Upper lobe of left lung (tissue), 6 donors: Measurements from ENCODE around the gene NF1. TPM values are rescaled to one million over a fixed set of nuclear protein-coding genes. Genes with fewer than 3 reads are reported as not detected.

Source experiments
- ATAC-seq, 2 donors: fragments of 200-7000 bp; cut with Tn5 transposase; one replicate each; pipeline ENCODE4 v1.9.1; 2022; ENCODE audit warnings: mild to moderate bottlenecking in 2 of 2, moderate library complexity in 2 of 2; ENCODE audit not compliant: low FRiP score in 2 of 2
- DNase-seq, 2 donors: peaks; one replicate each; pipeline ENCODE4 v3.0.0-alpha.2; 2019 to 2020
- H3K27ac ChIP-seq, 4 donors: fragments of 200-600 bp; sonication (generic); one replicate each; pipeline ENCODE4 v1.5.1; 2016 to 2019
- H3K27me3 ChIP-seq, 4 donors: fragments of 200-600 bp; sonication (generic); one replicate each; pipeline ENCODE4 v1.5.1; 2017 to 2019
- H3K36me3 ChIP-seq, 4 donors: fragments of 200-600 bp; sonication (generic); one replicate each; pipeline ENCODE4 v1.5.1; 2016 to 2019
- H3K4me1 ChIP-seq, 4 donors: fragments of 200-600 bp; sonication (generic); one replicate each; pipeline ENCODE4 v1.5.1; 2018 to 2019
- H3K4me3 ChIP-seq, 4 donors: fragments of 200-600 bp; sonication (generic); one replicate each; pipeline ENCODE4 v1.5.1; 2017 to 2019; ENCODE audit warnings: mild to moderate bottlenecking in 2 of 4, moderate library complexity in 1 of 4
- H3K9me3 ChIP-seq, 4 donors: fragments of 200-600 bp; sonication (generic); one replicate each; pipeline ENCODE4 v1.5.1; 2018 to 2019
- EP300 ChIP-seq, 4 donors: sonication (generic); formaldehyde crosslinking; IDR thresholded peaks; one replicate each; pipeline ENCODE4 v1.5.1; 2017; ENCODE audit warnings: antibody characterized with exemption in 4 of 4, control low read depth in 2 of 4
- POLR2A ChIP-seq, 4 donors: fragments of 450-650 bp; IDR thresholded peaks; one replicate each; pipeline ENCODE4 v1.5.1; 2016 to 2017; ENCODE audit warnings: antibody characterized with exemption in 4 of 4, mild to moderate bottlenecking in 2 of 4
- POLR2AphosphoS5 ChIP-seq, 2 donors: sonication (generic); formaldehyde crosslinking; IDR thresholded peaks; one replicate each; pipeline ENCODE4 v1.5.1; 2017; ENCODE audit warnings: antibody characterized with exemption in 2 of 2
- whole genome bisulfite sequencing, 2 donors: methylation state at CpG; one replicate each; pipeline ENCODE4 v1.1.5; 2017 to 2018; 5-methylcytosine and 5-hydroxymethylcytosine counted together
- total RNA-seq, 6 donors: library from RNA; depleted of rRNA in 4 of 6; stranded (reverse); fragments of >200 nt in 4 of 6; gene quantifications; one replicate each; pipeline versions ENCODE4 v1.1.0 to v1.2.1, GENCODE V29; 2016 to 2021
- TF ChIP-seq, protein P1 (sequence below), 6 experiments: fragments of 450-650 bp in 4 of 6; fragments of 200-600 bp in 2 of 6; sonication (generic) in 2 of 6; IDR thresholded peaks; one replicate each; pipeline ENCODE4 v1.5.1; 2016 to 2019; ENCODE audit warnings: antibody characterized with exemption in 6 of 6
- donor health status: DM: no; HTN: no; CAD: no; lungs with moderate emphysema.
- donor health status: DM: no; HTN: yes; CAD: no; lungs with severe emphysema.

Gene NF1
- total RNA-seq, 6 donors from 2014 or later: 35.5 to 85.1 (median 47.1) TPM

DNA sequence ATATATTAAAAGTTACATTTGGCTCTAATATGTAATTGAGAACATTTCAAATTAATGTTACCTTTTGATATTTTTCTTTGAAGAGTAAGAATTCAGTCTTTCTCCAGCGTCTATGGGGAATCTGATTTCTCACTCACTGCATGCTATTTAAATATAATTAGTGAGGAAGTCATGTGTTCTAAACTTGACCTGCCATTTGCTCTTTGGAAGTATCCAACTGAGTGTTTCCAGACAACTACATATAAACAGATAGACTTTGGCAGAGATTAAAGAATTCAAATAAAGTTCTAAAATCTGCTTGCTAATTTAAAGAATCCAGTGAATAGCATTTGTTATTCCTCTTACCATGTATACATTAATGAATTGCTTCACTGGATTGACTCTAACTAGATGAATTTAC, 178.7 kb downstream of the NF1 start:
- Histone ChIP-seq H3K36me3 (peaks cover 0 to 10% (median 0%) of the 10 kb centered on the region in 4 donors), H3K27ac (peak overlapping the region in 2 of 4 donors; percentile 25 to 61), H3K9me3 (no peaks in the 10 kb centered on the region), H3K4me1 (peaks cover 19 to 26% (median 22%) of the 10 kb centered on the region in 4 donors), H3K27me3 (no peaks in the 10 kb centered on the region), H3K4me3 (no peak overlapping the region)
- WGBS, 2 donors: 73 to 77% methylated on average over 1 of the region's 1 CpG
- ATAC-seq: no peak
- no peak for DNase-seq
- TF ChIP-seq EP300 (IDR thresholded peaks at IDR 0.05) (no peak), POLR2AphosphoS5 (IDR thresholded peaks at IDR 0.05) (no peak), POLR2A (IDR thresholded peaks at IDR 0.05) (no peak)
- TF ChIP-seq, protein P1, sequence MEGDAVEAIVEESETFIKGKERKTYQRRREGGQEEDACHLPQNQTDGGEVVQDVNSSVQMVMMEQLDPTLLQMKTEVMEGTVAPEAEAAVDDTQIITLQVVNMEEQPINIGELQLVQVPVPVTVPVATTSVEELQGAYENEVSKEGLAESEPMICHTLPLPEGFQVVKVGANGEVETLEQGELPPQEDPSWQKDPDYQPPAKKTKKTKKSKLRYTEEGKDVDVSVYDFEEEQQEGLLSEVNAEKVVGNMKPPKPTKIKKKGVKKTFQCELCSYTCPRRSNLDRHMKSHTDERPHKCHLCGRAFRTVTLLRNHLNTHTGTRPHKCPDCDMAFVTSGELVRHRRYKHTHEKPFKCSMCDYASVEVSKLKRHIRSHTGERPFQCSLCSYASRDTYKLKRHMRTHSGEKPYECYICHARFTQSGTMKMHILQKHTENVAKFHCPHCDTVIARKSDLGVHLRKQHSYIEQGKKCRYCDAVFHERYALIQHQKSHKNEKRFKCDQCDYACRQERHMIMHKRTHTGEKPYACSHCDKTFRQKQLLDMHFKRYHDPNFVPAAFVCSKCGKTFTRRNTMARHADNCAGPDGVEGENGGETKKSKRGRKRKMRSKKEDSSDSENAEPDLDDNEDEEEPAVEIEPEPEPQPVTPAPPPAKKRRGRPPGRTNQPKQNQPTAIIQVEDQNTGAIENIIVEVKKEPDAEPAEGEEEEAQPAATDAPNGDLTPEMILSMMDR (IDR thresholded peaks at IDR 0.05): no peak

GRCh38 chr17:31274252-31274651, 179.5 kb downstream of the NF1 start:
- H3K36me3 ChIP-seq: peaks cover 0 to 13% (median 0%) of the 10 kb centered on the region in 4 donors
- ATAC-seq (peak; percentile 72 to 89), DNase-seq (no peak)
- 56 to 58% methylated on average over 2 of the region's 2 CpGs for WGBS, 2 donors
- H3K4me1 ChIP-seq: peaks cover 15 to 25% (median 19%) of the 10 kb centered on the region in 4 donors
- H3K27me3 ChIP-seq: no peaks in the 10 kb centered on the region
- H3K9me3 ChIP-seq: no peaks in the 10 kb centered on the region
- no peak overlapping the region for H3K4me3 ChIP-seq
- peak overlapping the region in 2 of 4 donors; percentile 25 to 61 for H3K27ac ChIP-seq
- TF ChIP-seq POLR2AphosphoS5 (IDR thresholded peaks at IDR 0.05) (peak in 1 of 2 donors; percentile 28), EP300 (IDR thresholded peaks at IDR 0.05) (peak in 1 of 4 donors; percentile 13), POLR2A (IDR thresholded peaks at IDR 0.05) (no peak)

DNA sequence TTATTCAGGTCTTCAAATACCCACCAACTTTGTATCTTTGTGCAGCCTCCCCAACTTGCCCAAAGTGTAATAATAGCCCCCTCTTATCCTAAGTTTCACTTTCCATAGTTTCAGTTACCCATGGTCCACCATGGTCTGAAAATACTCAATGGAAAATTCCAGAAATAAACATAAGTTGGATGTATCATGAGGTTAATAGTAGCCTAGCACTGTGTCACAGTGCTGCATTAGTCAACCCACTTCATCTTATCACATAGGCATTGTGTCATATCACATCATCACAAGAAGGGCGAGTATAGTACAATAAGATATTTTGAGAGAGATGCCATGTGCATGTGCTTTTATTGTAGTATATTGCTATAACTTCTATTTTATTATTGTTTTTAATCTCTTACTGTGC, 180.3 kb downstream of the NF1 start:
- DNase-seq: no peak
- 82 to 86% methylated on average over 1 of the region's 1 CpG for WGBS, 2 donors
- peaks cover 0 to 13% (median 0%) of the 10 kb centered on the region in 4 donors for H3K36me3 ChIP-seq
- no peak for TF ChIP-seq POLR2A (IDR thresholded peaks at IDR 0.05)
- TF ChIP-seq, protein P1 (IDR thresholded peaks at IDR 0.05): no peak
- no peak for TF ChIP-seq EP300 (IDR thresholded peaks at IDR 0.05)
- no peak for TF ChIP-seq POLR2AphosphoS5 (IDR thresholded peaks at IDR 0.05)
- ATAC-seq: peak in 1 of 2 donors; percentile 31
- H3K27ac ChIP-seq: peak overlapping the region in 3 of 4 donors; percentile 9 to 61 (median 25)
- H3K4me3 ChIP-seq: no peak overlapping the region
- H3K9me3 ChIP-seq: no peaks in the 10 kb centered on the region
- no peaks in the 10 kb centered on the region for H3K27me3 ChIP-seq
- H3K4me1 ChIP-seq: peaks cover 12 to 19% (median 16%) of the 10 kb centered on the region in 4 donors

DNA sequence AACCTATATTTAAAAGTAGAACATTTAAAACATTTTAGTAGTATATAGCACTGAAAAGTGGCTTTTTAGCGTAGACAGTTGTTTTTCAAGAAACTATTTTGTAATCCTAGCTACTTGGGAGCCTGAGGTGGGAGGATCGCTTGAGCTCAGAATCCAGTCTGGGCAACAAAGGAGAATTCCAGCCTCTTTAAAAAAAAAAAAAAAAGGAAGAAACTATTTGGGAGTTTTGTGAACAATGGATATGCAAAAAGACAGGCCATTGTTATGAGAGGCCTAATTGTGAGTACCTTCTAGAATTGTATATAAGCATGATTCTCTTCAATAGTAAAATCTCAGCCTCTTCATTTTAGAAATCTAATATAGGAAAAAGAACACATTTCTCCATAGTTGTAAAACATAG, 184.6 kb downstream of the NF1 start:
- WGBS, 2 donors: 95 to 96% methylated on average over 2 of the region's 2 CpGs
- no peak overlapping the region for H3K27ac ChIP-seq
- ATAC-seq (no peak), DNase-seq (no peak)
- H3K4me3 ChIP-seq: no peak overlapping the region
- no peaks in the 10 kb centered on the region for H3K27me3 ChIP-seq
- H3K36me3 ChIP-seq: peaks cover 0 to 16% (median 0%) of the 10 kb centered on the region in 4 donors
- H3K9me3 ChIP-seq: no peaks in the 10 kb centered on the region
- H3K4me1 ChIP-seq: peaks cover 5 to 8% (median 6%) of the 10 kb centered on the region in 4 donors
- TF ChIP-seq, protein P1 (IDR thresholded peaks at IDR 0.05): no peak
- TF ChIP-seq POLR2AphosphoS5 (IDR thresholded peaks at IDR 0.05) (no peak), EP300 (IDR thresholded peaks at IDR 0.05) (no peak), POLR2A (IDR thresholded peaks at IDR 0.05) (no peak)

- DNase-seq (no peak), ATAC-seq (no peak)
- H3K9me3 ChIP-seq: no peaks in the 10 kb centered on the region
- no peak overlapping the region for H3K27ac ChIP-seq
- no peaks in the 10 kb centered on the region for H3K4me1 ChIP-seq
- peaks cover 0 to 16% (median 0%) of the 10 kb centered on the region in 4 donors for H3K36me3 ChIP-seq
- H3K27me3 ChIP-seq: no peaks in the 10 kb centered on the region
- TF ChIP-seq POLR2AphosphoS5 (IDR thresholded peaks at IDR 0.05) (no peak), POLR2A (IDR thresholded peaks at IDR 0.05) (no peak), EP300 (IDR thresholded peaks at IDR 0.05) (no peak)
- TF ChIP-seq, protein P1 (IDR thresholded peaks at IDR 0.05): no peak
- H3K4me3 ChIP-seq: no peak overlapping the region
- WGBS, 2 donors: 95 to 100% methylated on average over 2 of the region's 2 CpGs
Observed at GRCh38 chr17:31281061-31281460, 186.3 kb downstream of the NF1 start.
